NCI-H1092 treated with DMSO at 0.1 percent for 48 hours (cell line): ENCODE measurements around the gene ZNF487.

ENCODE experiments used
- DNase-seq: peaks from one replicate; lab custom pipeline; 2025; lab: John Stamatoyannopoulos, UW

The ZNF487 gene

DNA sequence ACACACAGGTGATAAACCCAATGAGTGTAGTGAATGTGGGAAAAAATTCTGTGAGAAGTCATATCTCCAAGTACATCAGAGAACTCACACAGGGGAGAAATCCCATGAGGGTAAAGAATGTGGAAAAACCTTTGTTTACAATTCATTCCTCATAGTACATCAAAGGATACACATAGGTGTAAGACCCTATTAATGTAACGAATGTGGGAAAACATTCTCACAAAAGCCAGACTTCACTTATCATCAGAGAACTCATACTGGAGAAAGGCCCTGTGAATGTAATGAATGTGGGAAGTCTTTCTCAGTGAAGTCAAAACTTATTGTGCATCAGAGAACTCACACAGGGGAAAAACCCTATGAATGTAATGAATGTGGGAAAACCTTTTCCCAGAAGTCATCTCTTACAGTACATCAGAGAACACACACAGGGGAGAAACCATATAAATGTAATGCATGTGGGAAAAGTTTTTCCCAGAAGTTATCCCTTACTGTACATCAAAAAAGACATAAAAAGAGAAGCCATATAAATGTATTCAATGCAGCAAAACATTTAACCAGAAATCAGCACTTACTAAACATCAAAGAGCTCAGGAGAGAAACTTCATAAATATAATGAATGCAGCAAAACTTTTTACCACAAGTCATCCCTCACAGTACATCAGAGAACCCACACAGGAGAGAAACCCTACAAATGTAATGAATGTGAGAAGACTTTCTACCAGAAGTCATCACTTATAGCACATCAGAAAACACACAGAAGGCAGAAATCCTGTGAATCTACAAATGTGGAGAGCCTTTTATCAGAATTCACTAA, 87.7 kb downstream of the ZNF487 start:
- DNase-seq, result no peak
